Endothelial cell (in vitro differentiated cells): ENCODE results near the gene AP2S1. TPM values are rescaled to one million over a fixed set of nuclear protein-coding genes. Genes with fewer than 3 reads are reported as not detected.
A peak's percentile ranks its signal among the peaks of the same experiment; 100 is the strongest.

Experiments used
- DNase-seq: peaks from one replicate; pipeline ENCODE4 v3.0.0; 2021; ENCODE audit warnings: low spot score
- H3K27ac Mint-ChIP-seq: one replicate; pipeline ENCODE4 v1.8.0; 2021; ENCODE audit warnings: mixed read lengths, inconsistent platforms; ENCODE audit not compliant: unreplicated experiment
- H3K27me3 Mint-ChIP-seq: one replicate; pipeline ENCODE4 v1.8.0; 2021; ENCODE audit warnings: mild to moderate bottlenecking, moderate library complexity, mixed read lengths, inconsistent platforms; ENCODE audit not compliant: unreplicated experiment
- H3K36me3 Mint-ChIP-seq: one replicate; pipeline ENCODE4 v1.8.0; 2021; ENCODE audit warnings: mild to moderate bottlenecking, low read depth, mixed read lengths, inconsistent platforms; ENCODE audit not compliant: unreplicated experiment
- H3K4me1 Mint-ChIP-seq: one replicate; pipeline ENCODE4 v1.8.0; 2021; ENCODE audit warnings: mild to moderate bottlenecking, mixed read lengths, inconsistent platforms; ENCODE audit not compliant: unreplicated experiment
- H3K4me3 Mint-ChIP-seq: one replicate; pipeline ENCODE4 v1.8.0; 2021; ENCODE audit warnings: mild to moderate bottlenecking, mixed read lengths, inconsistent platforms; ENCODE audit not compliant: unreplicated experiment
- H3K9me3 Mint-ChIP-seq: one replicate; pipeline ENCODE4 v1.8.0; 2021; ENCODE audit warnings: mixed read lengths, inconsistent platforms; ENCODE audit not compliant: unreplicated experiment
- total RNA-seq: library from RNA; stranded (reverse); fragmentation: NEBNext Ultra II Directional; extraction: Animal tissue kit (Norgen Biotek cat#: 25700); gene quantifications from one replicate; pipeline ENCODE4 v1.2.1, GENCODE V29; 2021; ENCODE audit not compliant: unreplicated experiment
- TF ChIP-seq, protein P1 (sequence below): fragments of 200-600 bp; sonication (generic); IDR thresholded peaks from one replicate; pipeline ENCODE4 v1.5.0; 2021; ENCODE audit warnings: antibody characterized with exemption; ENCODE audit not compliant: unreplicated experiment

The AP2S1 gene
- total RNA-seq, 1 donor from 2014 or later: 381 TPM

DNA sequence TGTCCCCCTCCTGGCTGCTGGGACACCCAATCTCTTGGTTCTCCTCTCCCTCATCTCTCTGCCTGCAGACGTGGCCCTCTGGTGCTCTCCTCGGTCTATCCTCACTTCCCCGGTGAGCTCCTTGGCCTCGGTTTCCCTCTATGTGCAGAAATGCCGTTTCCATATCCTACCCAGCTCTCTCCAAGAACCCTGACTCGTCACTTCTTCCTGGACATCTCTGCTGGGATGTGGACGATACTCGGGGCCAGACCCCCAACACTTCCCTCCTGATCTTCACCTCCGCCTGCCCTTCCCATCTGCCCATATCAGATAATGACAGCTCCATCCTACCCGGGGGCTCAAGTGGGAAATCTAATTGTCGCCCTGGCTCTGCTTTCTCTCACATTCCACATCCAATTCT, 7.9 kb downstream of the AP2S1 start:
- H3K9me3 Mint-ChIP-seq: no peaks in the 10 kb centered on the region
- peak overlapping the region; percentile 7 for H3K27ac Mint-ChIP-seq
- TF ChIP-seq, protein P1, sequence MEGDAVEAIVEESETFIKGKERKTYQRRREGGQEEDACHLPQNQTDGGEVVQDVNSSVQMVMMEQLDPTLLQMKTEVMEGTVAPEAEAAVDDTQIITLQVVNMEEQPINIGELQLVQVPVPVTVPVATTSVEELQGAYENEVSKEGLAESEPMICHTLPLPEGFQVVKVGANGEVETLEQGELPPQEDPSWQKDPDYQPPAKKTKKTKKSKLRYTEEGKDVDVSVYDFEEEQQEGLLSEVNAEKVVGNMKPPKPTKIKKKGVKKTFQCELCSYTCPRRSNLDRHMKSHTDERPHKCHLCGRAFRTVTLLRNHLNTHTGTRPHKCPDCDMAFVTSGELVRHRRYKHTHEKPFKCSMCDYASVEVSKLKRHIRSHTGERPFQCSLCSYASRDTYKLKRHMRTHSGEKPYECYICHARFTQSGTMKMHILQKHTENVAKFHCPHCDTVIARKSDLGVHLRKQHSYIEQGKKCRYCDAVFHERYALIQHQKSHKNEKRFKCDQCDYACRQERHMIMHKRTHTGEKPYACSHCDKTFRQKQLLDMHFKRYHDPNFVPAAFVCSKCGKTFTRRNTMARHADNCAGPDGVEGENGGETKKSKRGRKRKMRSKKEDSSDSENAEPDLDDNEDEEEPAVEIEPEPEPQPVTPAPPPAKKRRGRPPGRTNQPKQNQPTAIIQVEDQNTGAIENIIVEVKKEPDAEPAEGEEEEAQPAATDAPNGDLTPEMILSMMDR: no peak
- peaks cover 7% of the 10 kb centered on the region for H3K27me3 Mint-ChIP-seq
- H3K4me3 Mint-ChIP-seq: peak overlapping the region; percentile 61
- no peak for DNase-seq
- peaks cover 39% of the 10 kb centered on the region for H3K36me3 Mint-ChIP-seq
- peaks cover 26% of the 10 kb centered on the region for H3K4me1 Mint-ChIP-seq

DNA sequence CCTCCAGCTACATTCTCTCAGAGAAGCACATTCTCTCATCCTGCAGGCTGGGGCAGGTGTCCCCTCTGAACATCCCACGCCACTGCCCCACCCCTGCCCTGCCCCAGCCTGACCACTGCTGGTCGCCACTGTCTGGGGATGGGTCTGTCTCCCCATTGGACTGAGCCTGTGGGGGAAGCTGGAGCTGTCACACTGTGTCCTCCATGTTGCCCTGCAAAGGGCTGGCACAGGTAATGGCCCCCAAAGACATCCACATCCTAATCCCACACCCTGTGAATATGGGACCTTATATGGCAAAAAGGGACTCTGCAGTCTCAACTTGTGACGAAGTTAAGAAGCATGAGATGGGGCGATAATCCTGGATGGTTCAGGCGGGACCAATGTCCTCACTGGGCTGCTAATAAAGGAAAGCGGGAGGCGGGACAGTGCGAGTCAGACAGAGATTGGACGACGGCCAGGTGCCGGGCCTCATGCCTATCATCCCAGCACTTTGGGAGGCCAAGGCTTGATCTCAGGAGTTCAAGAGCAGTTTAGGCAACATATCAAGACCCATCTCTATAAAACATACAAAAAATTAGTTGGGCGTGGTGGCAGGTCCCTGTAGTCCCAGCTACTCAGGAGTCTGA, 9.1 kb downstream of the AP2S1 start:
- H3K9me3 Mint-ChIP-seq: no peaks in the 10 kb centered on the region
- H3K36me3 Mint-ChIP-seq: peaks cover 32% of the 10 kb centered on the region
- peaks cover 4% of the 10 kb centered on the region for H3K27me3 Mint-ChIP-seq
- no peak for DNase-seq
- TF ChIP-seq, protein P1: no peak
- H3K27ac Mint-ChIP-seq: peak overlapping the region; percentile 22
- H3K4me1 Mint-ChIP-seq: peaks cover 18% of the 10 kb centered on the region
- no peak overlapping the region for H3K4me3 Mint-ChIP-seq

DNA sequence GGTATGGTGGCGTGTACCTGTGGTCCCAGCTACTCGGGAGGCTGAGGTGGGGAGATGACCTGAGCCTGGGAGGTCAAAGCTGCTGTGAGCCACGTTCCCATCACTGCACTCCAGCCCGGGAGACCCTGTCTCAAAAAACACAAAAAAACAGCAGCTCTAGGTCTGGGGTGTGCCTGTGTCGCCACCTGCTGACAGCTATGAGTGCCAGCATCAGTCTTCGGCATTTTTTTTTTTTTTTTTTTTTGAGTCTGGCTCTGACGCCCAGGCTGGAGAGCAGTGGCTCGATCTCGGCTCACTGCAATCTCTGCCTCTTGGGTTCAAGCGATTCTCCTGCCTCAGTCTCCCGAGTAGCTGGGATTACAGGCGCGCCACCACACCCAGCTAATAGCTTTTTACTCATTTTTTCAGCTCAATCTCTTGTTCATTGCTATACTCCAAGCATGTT, 10.1 kb downstream of the AP2S1 start:
- Mint-ChIP-seq H3K9me3 (no peaks in the 10 kb centered on the region), H3K4me1 (peaks cover 14% of the 10 kb centered on the region), H3K36me3 (peaks cover 32% of the 10 kb centered on the region), H3K27ac (no peak overlapping the region), H3K27me3 (peaks cover 2% of the 10 kb centered on the region), H3K4me3 (no peak overlapping the region)
- TF ChIP-seq, protein P1: peak; percentile 83
- DNase-seq: peak; percentile 49

DNA sequence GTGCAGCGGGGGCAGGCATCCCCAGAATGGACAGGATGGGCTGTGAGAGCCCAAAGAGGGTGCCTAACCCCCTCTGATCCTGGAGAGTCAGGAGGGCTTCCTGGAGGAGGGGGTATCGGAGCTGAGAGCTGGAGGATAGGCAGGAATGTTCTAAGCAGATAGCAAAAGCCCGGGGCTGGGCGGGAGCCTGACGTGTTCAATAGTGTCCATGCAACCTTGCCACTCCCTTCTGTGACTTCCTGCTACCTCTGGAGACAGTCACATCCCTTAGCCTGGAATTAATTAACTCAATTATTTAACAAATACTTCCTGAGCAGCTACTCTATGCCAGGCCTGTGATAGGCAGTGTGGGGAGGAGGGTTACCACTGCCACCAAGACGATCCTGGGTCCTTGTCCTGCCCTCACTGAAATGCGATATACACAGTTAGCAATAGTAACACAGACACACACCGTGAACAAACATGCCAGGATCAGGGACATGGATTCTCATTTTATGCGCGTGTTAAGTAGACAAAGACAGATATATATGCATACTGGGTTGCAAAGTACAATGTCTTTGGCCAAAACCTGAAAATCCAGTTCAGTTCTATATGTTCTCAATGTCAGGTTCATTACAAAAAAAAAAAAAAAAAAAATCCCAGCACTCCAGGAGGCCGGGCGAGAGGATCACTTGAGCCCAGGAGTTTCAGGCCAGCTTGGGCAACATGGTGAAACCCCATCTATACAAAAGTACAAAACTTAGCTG, 10.7 kb downstream of the AP2S1 start:
- Mint-ChIP-seq H3K4me1 (peaks cover 14% of the 10 kb centered on the region), H3K9me3 (no peaks in the 10 kb centered on the region), H3K27me3 (peaks cover 2% of the 10 kb centered on the region), H3K4me3 (no peak overlapping the region), H3K36me3 (peaks cover 30% of the 10 kb centered on the region), H3K27ac (no peak overlapping the region)
- DNase-seq: no peak
- TF ChIP-seq, protein P1: no peak

DNA sequence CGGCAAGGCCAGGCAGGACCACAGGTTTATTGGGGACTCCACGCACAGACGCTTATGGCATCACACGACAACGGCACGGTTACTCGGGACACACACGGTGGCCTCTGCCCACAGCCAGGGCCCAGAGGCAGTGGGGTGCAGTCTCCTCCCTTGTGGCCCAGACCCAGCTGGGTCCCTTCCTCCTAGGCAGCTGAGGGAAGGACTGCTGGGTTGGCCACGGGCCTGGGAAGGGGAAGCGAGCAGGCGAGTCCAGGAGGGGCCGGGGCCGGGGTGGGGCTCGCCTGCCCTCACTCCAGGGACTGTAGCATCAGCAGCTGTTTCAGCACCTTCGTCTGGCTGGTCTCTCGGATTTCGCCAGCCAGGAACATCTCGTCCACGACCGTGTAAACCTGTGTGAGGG, 12.5 kb downstream of the AP2S1 start:
- Mint-ChIP-seq H3K4me1 (peaks cover 9% of the 10 kb centered on the region), H3K36me3 (peaks cover 25% of the 10 kb centered on the region)
- TF ChIP-seq, protein P1: no peak

More for the DNA sequence above, 12.5 kb downstream of the AP2S1 start:
- H3K27ac Mint-ChIP-seq: no peak overlapping the region
- peak overlapping the region; percentile 51 for H3K4me3 Mint-ChIP-seq
- no peak for DNase-seq
- H3K9me3 Mint-ChIP-seq: no peaks in the 10 kb centered on the region
- peaks cover 6% of the 10 kb centered on the region for H3K27me3 Mint-ChIP-seq
